ENCODE results near the gene THOC6. TPM values are rescaled to one million over a fixed set of nuclear protein-coding genes. Genes with fewer than 3 reads are reported as not detected.

Gene THOC6
- polyA plus RNA-seq, 1 donor from 2014 or later, result 11.4 TPM

GRCh38 chr16:3056336-3057180 lies 32.7 kb downstream of the THOC6 start:
- Histone ChIP-seq H3K4me3 (ENCODE audit: low read length) (no peak overlapping the region), H2AFZ (ENCODE audit: low read depth, low read length) (no peak overlapping the region), H3K36me3 (ENCODE audit: insufficient read depth, low read length) (no peaks in the 10 kb centered on the region), H3K9ac (ENCODE audit: low read length) (no peak overlapping the region), H3K9me2 (ENCODE audit: insufficient read depth, low read length) (no peaks in the 10 kb centered on the region), H4K20me1 (ENCODE audit: insufficient read depth) (no peaks in the 10 kb centered on the region), H3K27ac (ENCODE audit: low read length) (no peak overlapping the region), H3K9me3 (ENCODE audit: low read length) (no peaks in the 10 kb centered on the region), H3K79me2 (replicated peaks; ENCODE audit: insufficient read depth, low read length) (no peaks in the 10 kb centered on the region), H3K27me3 (ENCODE audit: insufficient read depth, low read depth, low read length) (no peaks in the 10 kb centered on the region), H3K4me2 (ENCODE audit: low read length) (no peak overlapping the region), H3F3A (ENCODE audit: insufficient read depth, low read length, poor library complexity, severe bottlenecking) (no peaks in the 10 kb centered on the region)
- TF ChIP-seq EZH2 (IDR thresholded peaks at IDR 0.05; ENCODE audit: borderline replicate concordance, insufficient read depth, low read length, poor library complexity, severe bottlenecking), result no peak
- no peak for TF ChIP-seq MXI1 (conservative IDR thresholded peaks at IDR 0.05; ENCODE audit: poor library complexity, severe bottlenecking)
- TF ChIP-seq SMC3 (conservative IDR thresholded peaks at IDR 0.05; ENCODE audit: poor library complexity), result no peak
- no peak for TF ChIP-seq POLR2AphosphoS5 (IDR thresholded peaks at IDR 0.05)
- no peak for TF ChIP-seq REST (IDR thresholded peaks at IDR 0.05; ENCODE audit: borderline replicate concordance)
- TF ChIP-seq CTCF (IDR thresholded peaks at IDR 0.05; ENCODE audit: poor library complexity, severe bottlenecking), result no peak
- no peak for TF ChIP-seq EP300 (conservative IDR thresholded peaks at IDR 0.05; ENCODE audit: poor library complexity, severe bottlenecking)
- no peak for TF ChIP-seq TAF1 (IDR thresholded peaks at IDR 0.05; ENCODE audit: low read depth)
- TF ChIP-seq RAD21 (conservative IDR thresholded peaks at IDR 0.05), result no peak

GRCh38 chr16:3057181-3058138 lies 33.6 kb downstream of the THOC6 start:
- H3K79me2 ChIP-seq (replicated peaks; ENCODE audit: insufficient read depth, low read length), result no peaks in the 10 kb centered on the region
- TF ChIP-seq CTCF (IDR thresholded peaks at IDR 0.05; ENCODE audit: poor library complexity, severe bottlenecking), result no peak
- no peak for TF ChIP-seq SMC3 (conservative IDR thresholded peaks at IDR 0.05; ENCODE audit: poor library complexity)
- TF ChIP-seq EZH2 (IDR thresholded peaks at IDR 0.05; ENCODE audit: borderline replicate concordance, insufficient read depth, low read length, poor library complexity, severe bottlenecking), result no peak
- TF ChIP-seq POLR2AphosphoS5 (IDR thresholded peaks at IDR 0.05), result no peak
- TF ChIP-seq MXI1 (conservative IDR thresholded peaks at IDR 0.05; ENCODE audit: poor library complexity, severe bottlenecking), result no peak
- TF ChIP-seq RAD21 (conservative IDR thresholded peaks at IDR 0.05), result no peak
- TF ChIP-seq TAF1 (IDR thresholded peaks at IDR 0.05; ENCODE audit: low read depth), result no peak
- TF ChIP-seq REST (IDR thresholded peaks at IDR 0.05; ENCODE audit: borderline replicate concordance), result no peak
- no peak for TF ChIP-seq EP300 (conservative IDR thresholded peaks at IDR 0.05; ENCODE audit: poor library complexity, severe bottlenecking)
- no peaks in the 10 kb centered on the region for H3K36me3 ChIP-seq (ENCODE audit: insufficient read depth, low read length)
- no peaks in the 10 kb centered on the region for H3K27me3 ChIP-seq (ENCODE audit: insufficient read depth, low read depth, low read length)
- H3K4me2 ChIP-seq (ENCODE audit: low read length), result no peak overlapping the region
- no peaks in the 10 kb centered on the region for H3K9me2 ChIP-seq (ENCODE audit: insufficient read depth, low read length)
- no peaks in the 10 kb centered on the region for H4K20me1 ChIP-seq (ENCODE audit: insufficient read depth)
- H3K4me3 ChIP-seq (ENCODE audit: low read length), result peak overlapping the region; percentile 97
- H3K9ac ChIP-seq (ENCODE audit: low read length), result peak overlapping the region; percentile 88
- H3F3A ChIP-seq (ENCODE audit: insufficient read depth, low read length, poor library complexity, severe bottlenecking), result no peaks in the 10 kb centered on the region
- H3K27ac ChIP-seq (ENCODE audit: low read length), result no peak overlapping the region
- no peaks in the 10 kb centered on the region for H3K9me3 ChIP-seq (ENCODE audit: low read length)
- no peak overlapping the region for H2AFZ ChIP-seq (ENCODE audit: low read depth, low read length)
